Vagina (tissue), 2 donors: ENCODE results near the gene CADPS2. TPM values are rescaled to one million over a fixed set of nuclear protein-coding genes. Genes with fewer than 3 reads are reported as not detected.

Experiments used
- DNase-seq, 2 donors: peaks; one replicate each; pipeline ENCODE4 v3.0.0-alpha.2; 2017; ENCODE audit errors: extremely low spot score in 2 of 2
- H3K27ac ChIP-seq: fragments of 200-600 bp; sonication (generic); one replicate; pipeline ENCODE4 v1.5.1; 2019
- H3K27me3 ChIP-seq: fragments of 200-600 bp; sonication (generic); one replicate; pipeline ENCODE4 v1.5.1; 2019
- H3K36me3 ChIP-seq, 2 donors: fragments of 200-600 bp; sonication (generic); one replicate each; pipeline ENCODE4 v1.5.1; 2017 to 2019
- H3K4me1 ChIP-seq: fragments of 200-600 bp; sonication (generic); one replicate; pipeline ENCODE4 v1.5.1; 2019
- H3K4me3 ChIP-seq, 2 donors: fragments of 200-600 bp; sonication (generic); 1 replicate in 1 of 2; 2 replicates in 1 of 2; pipeline ENCODE4 v1.5.1; 2016 to 2019
- H3K9me3 ChIP-seq: fragments of 200-600 bp; sonication (generic); one replicate; pipeline ENCODE4 v1.5.1; 2019
- POLR2A ChIP-seq, 2 donors: fragments of 450-650 bp; IDR thresholded peaks; one replicate each; pipeline ENCODE4 v1.6.1; 2017; ENCODE audit warnings: antibody characterized with exemption in 2 of 2, mild to moderate bottlenecking in 2 of 2, moderate library complexity in 2 of 2
- POLR2AphosphoS5 ChIP-seq, 2 donors: sonication (generic); formaldehyde crosslinking; IDR thresholded peaks; one replicate each; pipeline ENCODE4 v1.9.0; 2017; ENCODE audit warnings: antibody characterized with exemption in 2 of 2, mild to moderate bottlenecking in 2 of 2, low read depth in 1 of 2; ENCODE audit not compliant: insufficient read depth in 1 of 2
- intact Hi-C: fragments of 100-400 bp; cut with DNase I; formaldehyde crosslinking; loops from one replicate; pipeline ENCODE4 v1.15.1; 2023
- total RNA-seq: library from RNA; depleted of rRNA; stranded (reverse); fragments of >200 nt; gene quantifications from one replicate; pipeline ENCODE4 v1.2.3, GENCODE V29; 2016
- TF ChIP-seq, protein P1 (sequence below), 3 experiments: fragments of 450-650 bp in 2 of 3; fragments of 200-600 bp in 1 of 3; sonication (generic) in 1 of 3; IDR thresholded peaks; one replicate each; pipeline ENCODE4 v1.5.1; 2017 to 2019; ENCODE audit warnings: antibody characterized with exemption in 3 of 3, mild to moderate bottlenecking in 2 of 3, moderate library complexity in 2 of 3

Gene CADPS2
- total RNA-seq, 1 donor from 2014 or later = 25.5 TPM

DNA sequence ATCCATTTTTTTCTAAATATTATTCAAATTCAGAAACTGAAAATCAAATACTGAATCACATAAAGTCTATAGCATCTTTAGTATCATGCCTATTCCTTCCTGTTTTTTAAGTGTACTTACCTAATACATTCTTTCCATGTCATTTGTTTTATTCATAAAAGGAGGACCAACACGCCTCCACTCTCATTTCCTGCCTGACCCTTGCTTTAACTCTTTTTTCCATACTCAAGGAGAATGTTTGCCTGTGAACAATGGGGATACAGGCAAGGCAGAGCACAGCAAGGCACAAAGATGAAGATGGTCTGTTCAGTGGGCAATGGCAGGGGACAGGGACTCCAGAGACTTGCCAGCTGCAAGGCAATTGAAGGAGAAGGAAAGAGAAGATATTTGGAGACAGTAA is 460.5 kb downstream of the CADPS2 start:
- Histone ChIP-seq H3K27ac (no peak overlapping the region), H3K4me1 (peaks cover under 1% of the 10 kb centered on the region), H3K27me3 (no peaks in the 10 kb centered on the region)

DNA sequence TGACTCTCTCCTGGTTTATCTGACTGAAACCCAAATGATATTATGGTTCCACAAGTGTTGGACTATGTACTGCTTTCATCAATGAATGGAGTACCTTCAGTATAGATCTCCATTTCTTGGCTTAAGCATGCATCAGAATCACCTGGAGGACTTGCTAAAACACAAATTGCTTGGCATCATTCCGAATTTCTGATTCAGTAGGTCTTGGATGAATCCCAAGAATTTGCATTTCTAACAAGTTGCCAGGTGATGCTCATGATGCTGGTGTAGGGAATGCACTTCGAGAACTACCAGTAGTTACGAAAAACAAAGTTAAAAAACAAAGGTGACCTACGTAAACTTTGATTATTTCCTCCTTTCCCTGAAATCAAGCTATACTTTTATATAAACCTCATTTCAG is 462.7 kb downstream of the CADPS2 start:
- intact Hi-C loops = no loop called here
- TF ChIP-seq POLR2A (IDR thresholded peaks at IDR 0.05) (no peak), POLR2AphosphoS5 (IDR thresholded peaks at IDR 0.05; ENCODE audit: insufficient read depth in 1 of 2, low read depth in 1 of 2) (no peak)
- TF ChIP-seq, protein P1, sequence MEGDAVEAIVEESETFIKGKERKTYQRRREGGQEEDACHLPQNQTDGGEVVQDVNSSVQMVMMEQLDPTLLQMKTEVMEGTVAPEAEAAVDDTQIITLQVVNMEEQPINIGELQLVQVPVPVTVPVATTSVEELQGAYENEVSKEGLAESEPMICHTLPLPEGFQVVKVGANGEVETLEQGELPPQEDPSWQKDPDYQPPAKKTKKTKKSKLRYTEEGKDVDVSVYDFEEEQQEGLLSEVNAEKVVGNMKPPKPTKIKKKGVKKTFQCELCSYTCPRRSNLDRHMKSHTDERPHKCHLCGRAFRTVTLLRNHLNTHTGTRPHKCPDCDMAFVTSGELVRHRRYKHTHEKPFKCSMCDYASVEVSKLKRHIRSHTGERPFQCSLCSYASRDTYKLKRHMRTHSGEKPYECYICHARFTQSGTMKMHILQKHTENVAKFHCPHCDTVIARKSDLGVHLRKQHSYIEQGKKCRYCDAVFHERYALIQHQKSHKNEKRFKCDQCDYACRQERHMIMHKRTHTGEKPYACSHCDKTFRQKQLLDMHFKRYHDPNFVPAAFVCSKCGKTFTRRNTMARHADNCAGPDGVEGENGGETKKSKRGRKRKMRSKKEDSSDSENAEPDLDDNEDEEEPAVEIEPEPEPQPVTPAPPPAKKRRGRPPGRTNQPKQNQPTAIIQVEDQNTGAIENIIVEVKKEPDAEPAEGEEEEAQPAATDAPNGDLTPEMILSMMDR (IDR thresholded peaks at IDR 0.05) = no peak
- Histone ChIP-seq H3K36me3 (no peaks in the 10 kb centered on the region), H3K27me3 (no peaks in the 10 kb centered on the region), H3K27ac (no peak overlapping the region), H3K4me3 (no peak overlapping the region), H3K4me1 (no peaks in the 10 kb centered on the region), H3K9me3 (no peaks in the 10 kb centered on the region)
- DNase-seq = no peak

More for the DNA sequence above, 460.5 kb downstream of the CADPS2 start:
- DNase-seq = no peak
- intact Hi-C loops = no loop called here
- no peak for TF ChIP-seq POLR2A (IDR thresholded peaks at IDR 0.05)
- no peak for TF ChIP-seq POLR2AphosphoS5 (IDR thresholded peaks at IDR 0.05; ENCODE audit: insufficient read depth in 1 of 2, low read depth in 1 of 2)
- TF ChIP-seq, protein P1 (IDR thresholded peaks at IDR 0.05) = no peak
- no peak overlapping the region for H3K4me3 ChIP-seq
- no peaks in the 10 kb centered on the region for H3K36me3 ChIP-seq
- H3K9me3 ChIP-seq = no peaks in the 10 kb centered on the region

DNA sequence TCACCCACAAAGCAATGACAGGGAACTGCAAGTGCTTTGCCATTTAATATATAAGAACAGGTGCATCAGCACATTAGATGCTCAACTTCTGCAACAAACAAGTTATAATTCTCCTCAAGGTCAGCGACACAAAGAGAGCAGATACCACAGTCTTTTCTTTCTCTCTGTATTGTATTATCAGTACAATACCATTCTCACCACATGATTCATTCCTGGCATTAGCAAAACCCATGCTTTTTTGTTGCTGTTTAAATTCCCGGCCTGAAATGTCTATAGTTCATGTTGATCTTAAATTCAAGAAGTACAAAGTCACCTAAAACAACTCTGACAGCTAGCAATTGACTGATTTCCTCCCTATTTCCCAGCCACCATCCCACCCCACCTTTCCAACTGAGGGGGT is 469.9 kb downstream of the CADPS2 start:
- Histone ChIP-seq H3K27me3 (no peaks in the 10 kb centered on the region), H3K27ac (no peak overlapping the region), H3K4me1 (no peaks in the 10 kb centered on the region), H3K9me3 (no peaks in the 10 kb centered on the region), H3K4me3 (no peak overlapping the region), H3K36me3 (no peaks in the 10 kb centered on the region)
- TF ChIP-seq POLR2A (IDR thresholded peaks at IDR 0.05) (no peak), POLR2AphosphoS5 (IDR thresholded peaks at IDR 0.05; ENCODE audit: insufficient read depth in 1 of 2, low read depth in 1 of 2) (no peak)
- TF ChIP-seq, protein P1 (IDR thresholded peaks at IDR 0.05) = no peak
- DNase-seq = no peak
- intact Hi-C loops = no loop called here

DNA sequence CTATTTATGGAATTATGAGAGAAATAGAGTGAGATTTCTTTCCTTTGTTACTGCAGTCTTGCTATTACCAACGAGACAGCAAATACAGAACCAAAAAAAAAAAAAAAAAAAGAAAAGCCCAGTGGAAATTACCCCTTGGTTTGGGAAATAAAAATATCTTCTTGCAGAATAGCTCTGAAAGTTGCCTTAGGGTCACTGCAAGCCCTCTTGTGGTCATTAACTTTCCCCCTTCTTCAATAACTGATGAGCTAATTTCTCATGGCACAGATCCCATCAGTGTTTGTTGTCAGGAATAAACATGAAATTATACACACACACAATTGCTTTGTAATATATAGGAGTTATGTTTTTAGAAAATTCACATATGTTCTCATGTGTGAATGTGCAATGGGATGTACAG is 470.8 kb downstream of the CADPS2 start:
- Histone ChIP-seq H3K36me3 (no peaks in the 10 kb centered on the region), H3K4me1 (no peaks in the 10 kb centered on the region), H3K9me3 (no peaks in the 10 kb centered on the region), H3K27ac (no peak overlapping the region), H3K27me3 (no peaks in the 10 kb centered on the region), H3K4me3 (no peak overlapping the region)
- TF ChIP-seq POLR2AphosphoS5 (IDR thresholded peaks at IDR 0.05; ENCODE audit: insufficient read depth in 1 of 2, low read depth in 1 of 2) (no peak), POLR2A (IDR thresholded peaks at IDR 0.05) (no peak)
- TF ChIP-seq, protein P1 (IDR thresholded peaks at IDR 0.05) = no peak
- DNase-seq = no peak
- intact Hi-C loops = no loop called here

DNA sequence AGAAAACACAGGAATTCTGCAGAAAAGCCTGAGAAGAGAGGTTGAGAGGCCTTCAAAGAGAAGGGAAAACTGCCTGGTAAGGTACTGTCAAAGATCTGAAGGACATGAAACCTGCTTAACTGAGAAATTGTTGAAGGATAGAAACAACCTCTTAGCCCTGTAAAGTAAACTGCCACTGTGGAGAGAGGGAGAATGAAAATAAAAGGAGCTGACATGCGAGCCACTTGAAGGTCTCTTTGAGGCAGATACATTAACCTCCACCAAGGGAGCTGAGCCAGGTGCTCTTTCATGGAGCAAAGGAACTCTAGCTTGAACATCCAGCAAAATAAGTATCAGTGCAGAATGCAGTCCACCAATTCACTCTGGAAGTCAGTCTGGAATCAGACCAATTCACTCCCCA is 472.9 kb downstream of the CADPS2 start:
- no peaks in the 10 kb centered on the region for H3K9me3 ChIP-seq
- H3K4me1 ChIP-seq = no peaks in the 10 kb centered on the region
- no peaks in the 10 kb centered on the region for H3K27me3 ChIP-seq
- TF ChIP-seq POLR2AphosphoS5 (IDR thresholded peaks at IDR 0.05; ENCODE audit: insufficient read depth in 1 of 2, low read depth in 1 of 2) = no peak
- no peak for DNase-seq
- H3K4me3 ChIP-seq = no peak overlapping the region
- no peak overlapping the region for H3K27ac ChIP-seq
- no peaks in the 10 kb centered on the region for H3K36me3 ChIP-seq
- intact Hi-C loops = no loop called here
